Ammon's horn (tissue), 1 donor: ENCODE data around the gene PTCD3.

ENCODE experiments used
- DNase-seq: peaks from one replicate; pipeline ENCODE4 v3.0.0-alpha.2; 2016; ENCODE audit warnings: low spot score

PTCD3 gene

GRCh38 chr2:86105969-86106945, at the start of gene PTCD3:
PTCD3 (plus strand) TSS chr2:86106235; CDS start chr2:86106248, 13 bp downstream.
- peak; percentile 98 for DNase-seq

DNA sequence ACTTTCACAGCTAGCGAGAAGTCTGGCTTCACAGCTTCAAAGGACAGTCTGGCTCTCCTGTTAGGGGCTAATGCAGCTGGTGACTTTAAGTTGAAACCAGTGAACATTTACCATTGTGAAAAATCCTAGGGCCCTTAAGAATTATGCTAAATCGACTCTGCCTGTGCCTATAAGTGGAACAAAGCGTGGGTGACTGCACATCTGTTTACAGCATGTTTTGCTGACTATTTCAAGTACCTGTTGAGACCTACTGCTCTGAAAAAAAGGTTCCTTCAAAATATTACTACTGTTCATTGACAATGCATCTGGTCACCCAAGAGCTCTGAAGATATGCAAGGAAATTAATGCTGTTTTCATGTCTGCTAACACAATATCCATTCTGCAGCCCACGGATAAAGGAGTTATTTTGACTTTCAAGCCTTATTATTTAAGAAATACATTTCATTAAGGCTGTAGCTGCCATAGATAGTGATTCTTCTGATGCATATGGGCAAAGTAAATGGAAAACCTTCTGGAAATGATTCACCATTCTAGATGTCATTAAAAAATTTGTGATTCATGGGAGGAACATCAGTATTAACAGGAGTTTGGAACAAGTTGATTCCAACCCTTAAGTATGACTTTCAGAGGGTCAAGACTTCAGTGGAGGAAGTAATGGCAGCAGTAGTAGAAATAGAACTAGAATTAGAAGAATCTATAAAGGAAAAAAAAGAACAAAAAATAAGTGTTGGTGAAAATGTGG, 49.3 kb upstream of the PTCD3 start:
- DNase-seq: no peak

DNA sequence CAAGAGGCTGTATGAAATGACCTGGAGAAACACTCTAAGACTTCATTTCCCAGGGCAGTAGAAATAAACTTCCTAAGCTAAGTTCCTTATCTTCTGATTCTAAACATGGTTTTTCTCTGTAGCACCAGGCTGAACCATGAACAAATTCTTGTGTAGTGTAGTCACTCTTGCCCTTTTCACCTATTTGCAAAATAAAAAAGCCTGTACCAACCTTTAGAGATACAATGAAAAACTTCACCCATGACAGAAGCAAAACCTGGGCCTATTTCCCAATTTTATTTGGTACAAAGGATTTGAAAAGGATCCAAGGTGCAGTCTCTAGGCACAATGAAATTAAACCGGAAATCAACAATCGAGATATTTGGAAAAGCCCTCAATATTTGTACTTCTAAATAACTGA, 44.0 kb upstream of the PTCD3 start:
- DNase-seq: no peak

GRCh38 chr2:86064006-86064405, 42.0 kb upstream of the PTCD3 start:
- no peak for DNase-seq

DNA sequence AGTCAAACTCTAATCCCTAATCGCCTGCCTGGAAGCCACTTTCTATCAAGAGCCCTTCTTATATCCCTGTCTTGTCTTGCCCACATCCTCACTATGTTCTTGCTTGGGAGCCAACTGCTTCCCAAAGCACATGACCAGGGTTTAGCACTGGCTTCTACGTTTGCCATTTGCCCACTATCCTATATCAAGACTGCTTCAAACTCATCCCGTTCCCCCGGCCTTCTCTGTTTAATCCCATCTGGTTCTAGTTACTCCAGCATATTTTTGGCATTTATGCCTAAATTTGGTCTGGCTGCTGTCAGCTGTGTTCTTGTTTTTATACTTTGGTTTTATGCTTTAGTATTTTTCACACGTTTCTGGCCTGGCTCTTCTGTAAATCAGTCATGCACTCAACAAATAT, 40.5 kb upstream of the PTCD3 start:
- DNase-seq: peak; percentile 22

DNA sequence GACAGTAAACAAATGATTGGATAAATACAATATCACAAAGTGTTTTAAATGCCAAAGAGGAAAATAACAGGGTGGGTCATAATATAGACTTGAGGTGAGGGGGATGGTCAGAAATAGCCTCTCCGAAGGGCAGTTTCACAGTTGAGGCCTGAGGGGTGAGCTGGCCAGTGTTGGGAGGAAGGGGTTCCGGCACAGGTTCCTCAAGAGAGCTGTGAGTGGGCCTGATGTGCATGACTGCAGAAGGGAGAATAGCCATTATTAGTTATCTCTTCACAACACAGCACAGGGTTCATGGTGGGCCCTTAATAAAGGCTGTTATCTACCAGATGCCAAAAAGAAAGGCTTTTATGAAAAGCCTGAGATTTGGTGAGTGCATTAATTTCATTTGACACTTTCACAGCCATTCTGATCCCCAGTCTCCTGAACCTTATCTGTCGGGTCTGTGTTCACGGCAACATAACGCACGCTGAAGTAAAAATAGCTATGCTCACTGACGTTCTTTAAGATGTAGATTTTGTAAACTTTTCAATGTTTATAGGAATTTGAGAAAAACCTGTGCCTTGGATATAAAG, 39.9 kb upstream of the PTCD3 start:
- no peak for DNase-seq

- DNase-seq: no peak
These were observed 39.1 kb upstream of the PTCD3 start for GRCh38 chr2:86066915-86067314.

- no peak for DNase-seq
These were observed 37.9 kb upstream of the PTCD3 start for GRCh38 chr2:86068136-86068588.

- no peak for DNase-seq
These were observed 37.4 kb upstream of the PTCD3 start for GRCh38 chr2:86068648-86069047.

- DNase-seq: no peak
These were observed 36.8 kb upstream of the PTCD3 start for GRCh38 chr2:86069091-86069685.

DNA sequence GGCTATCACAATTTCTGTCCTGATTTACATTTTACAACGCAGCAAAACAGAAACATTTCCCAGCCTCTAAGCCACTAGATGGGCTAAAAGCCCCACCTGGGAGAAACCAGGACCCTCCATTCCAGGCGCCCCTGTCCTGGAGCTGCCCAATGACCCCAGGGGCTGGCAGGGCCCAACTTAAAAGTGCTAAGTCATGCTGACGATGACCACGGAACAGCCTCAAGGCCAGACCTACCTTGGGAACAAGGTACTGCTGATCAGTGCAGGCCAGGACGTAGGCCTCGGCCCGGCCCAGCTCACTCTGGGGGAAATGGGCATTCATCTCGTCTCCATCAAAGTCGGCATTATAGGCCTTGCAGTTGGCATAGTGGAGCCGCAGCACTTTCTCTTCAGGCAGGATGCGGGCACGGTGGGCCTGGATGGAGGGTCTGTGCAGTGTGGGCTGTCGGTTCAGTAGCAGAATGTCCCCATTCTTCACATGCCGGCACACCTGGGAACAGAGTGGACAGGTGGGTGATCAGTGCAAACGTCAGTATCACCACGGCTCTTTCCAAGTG, 36.2 kb upstream of the PTCD3 start:
- DNase-seq: no peak

DNA sequence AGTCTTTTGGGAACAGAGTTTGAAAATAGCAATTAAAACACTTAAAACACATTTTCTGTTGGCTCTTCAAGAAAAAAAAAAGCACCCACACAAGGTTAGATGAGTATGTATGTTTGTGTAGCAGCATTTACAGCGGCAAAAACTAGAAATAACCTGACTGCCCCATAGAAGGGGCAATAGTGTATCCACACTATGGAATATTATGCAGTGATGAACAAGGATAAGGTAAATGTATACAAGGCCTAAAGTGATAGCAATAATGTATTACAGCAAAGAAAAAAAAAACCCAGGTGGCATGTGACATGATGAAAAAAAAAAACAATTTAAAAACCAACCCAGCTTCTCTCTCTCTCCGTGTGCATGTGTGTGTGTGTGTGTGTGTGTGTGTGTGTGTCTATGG, 35.2 kb upstream of the PTCD3 start:
- DNase-seq: no peak

GRCh38 chr2:86072271-86072858, 33.7 kb upstream of the PTCD3 start:
- DNase-seq: peak; percentile 65

- DNase-seq: no peak
These were observed 32.8 kb upstream of the PTCD3 start for GRCh38 chr2:86073225-86073624.

DNA sequence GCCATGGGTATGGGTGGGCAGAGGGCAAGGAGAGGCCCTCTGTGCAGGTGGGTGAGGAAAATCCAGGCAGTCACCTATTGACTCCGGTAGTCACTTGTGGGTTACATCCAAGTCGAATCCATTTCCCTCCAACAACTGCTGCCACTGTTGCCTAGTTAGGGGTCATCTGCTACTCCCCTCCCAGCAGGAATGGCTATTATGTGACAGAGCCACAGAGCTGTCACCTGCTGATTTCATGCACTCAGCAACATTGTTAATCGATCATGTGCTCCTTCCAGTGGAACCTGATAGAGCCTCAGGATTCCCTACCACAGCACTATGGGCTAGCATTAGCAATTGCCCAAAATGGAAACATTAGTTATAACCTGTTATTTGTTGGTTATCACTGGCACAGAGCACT, 31.8 kb upstream of the PTCD3 start:
- DNase-seq: no peak

DNA sequence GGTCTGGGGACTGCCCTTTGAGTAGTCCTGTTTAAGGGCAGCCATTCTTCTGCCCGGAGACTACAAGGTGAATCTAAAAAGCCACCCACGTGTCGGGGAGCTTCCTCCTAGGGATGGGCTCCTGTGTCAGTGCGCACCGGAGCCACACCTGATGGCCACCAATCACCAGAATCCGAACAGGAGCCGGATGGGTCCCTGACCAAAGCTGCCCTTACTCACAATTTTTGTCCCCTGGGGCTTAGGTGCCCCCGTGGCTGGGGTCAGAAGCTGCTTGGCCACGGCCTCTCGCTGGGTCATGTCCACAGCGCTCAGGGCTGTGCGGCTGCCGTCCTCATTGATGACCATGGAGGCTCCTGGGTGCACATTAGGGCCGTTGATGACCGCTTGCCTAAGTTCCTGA, 31.2 kb upstream of the PTCD3 start:
- DNase-seq: no peak

GRCh38 chr2:86075886-86076285, 30.1 kb upstream of the PTCD3 start:
- DNase-seq: no peak

- peak; percentile 90 for DNase-seq
These were observed 27.1 kb upstream of the PTCD3 start for GRCh38 chr2:86078774-86079545.

DNA sequence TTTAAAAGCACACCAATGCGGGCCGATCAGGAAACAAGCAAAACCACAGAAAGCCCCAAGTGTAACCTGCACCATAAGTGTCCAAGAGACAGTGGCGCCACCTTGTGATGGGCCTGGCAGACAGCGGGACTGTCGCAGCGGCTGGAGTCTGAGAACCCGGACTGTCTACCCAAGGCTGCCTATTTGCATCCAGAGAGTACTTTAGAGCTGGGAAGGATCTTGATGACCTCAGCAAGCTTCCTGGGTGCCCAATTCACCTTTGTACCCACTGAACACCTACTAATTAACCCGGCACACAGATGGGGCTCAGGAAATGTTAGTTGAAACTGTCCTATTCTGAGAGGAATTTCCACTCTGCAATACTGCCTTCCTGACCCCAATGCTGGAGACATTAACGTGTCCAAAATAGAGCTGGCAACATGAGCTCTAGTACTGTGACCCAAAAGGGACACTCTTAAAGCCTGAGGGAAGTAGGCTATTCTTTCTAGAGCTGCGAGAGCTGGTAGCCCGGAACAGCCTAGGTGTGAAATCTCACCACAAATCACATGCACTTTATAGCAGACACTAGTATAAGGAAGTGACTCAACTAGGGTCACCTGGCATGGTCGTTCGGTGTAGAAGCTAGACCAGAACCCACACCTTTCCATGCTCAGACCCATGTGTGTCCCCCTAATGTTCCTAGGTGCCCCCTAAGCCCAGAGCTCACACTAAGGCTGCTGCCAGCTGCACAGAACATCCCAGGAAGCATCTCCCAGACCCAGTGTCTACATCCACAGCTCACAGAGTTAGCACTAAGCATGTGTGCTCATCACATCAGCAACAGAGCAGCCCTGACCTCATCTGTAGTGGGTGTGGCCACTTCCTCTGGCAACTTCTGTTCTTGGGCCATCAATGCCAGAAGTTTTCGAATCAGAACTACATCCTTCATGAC, 25.8 kb upstream of the PTCD3 start:
- DNase-seq: peak; percentile 86

DNA sequence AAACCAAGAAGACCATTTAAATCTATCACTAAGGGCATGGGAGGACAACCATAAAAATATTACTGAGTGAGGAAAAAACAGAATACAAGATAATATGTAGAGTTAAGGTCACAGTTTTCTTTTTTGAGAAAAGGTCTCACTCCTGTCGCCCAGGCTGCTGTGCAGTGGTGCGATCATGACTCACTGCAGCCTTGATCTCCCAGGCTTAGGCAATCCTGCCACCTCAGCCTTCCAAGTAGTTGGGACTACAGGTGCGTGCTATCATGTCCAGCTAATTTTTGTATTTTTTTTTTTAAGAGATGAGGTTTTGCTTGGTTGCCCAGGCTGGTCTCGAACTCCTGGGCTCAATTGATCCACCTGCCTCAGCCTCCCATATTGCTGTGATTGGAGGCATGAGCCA, 24.3 kb upstream of the PTCD3 start:
- no peak for DNase-seq
